ENCODE results near the gene ZNF497. TPM values are rescaled to one million over a fixed set of nuclear protein-coding genes. Genes with fewer than 3 reads are reported as not detected.

The ZNF497 gene
- total and polyA plus RNA-seq, 2 donors (not counting 1 experiment from before 2014, with no cell fraction given) = 0.03 to 2.5 TPM

DNA sequence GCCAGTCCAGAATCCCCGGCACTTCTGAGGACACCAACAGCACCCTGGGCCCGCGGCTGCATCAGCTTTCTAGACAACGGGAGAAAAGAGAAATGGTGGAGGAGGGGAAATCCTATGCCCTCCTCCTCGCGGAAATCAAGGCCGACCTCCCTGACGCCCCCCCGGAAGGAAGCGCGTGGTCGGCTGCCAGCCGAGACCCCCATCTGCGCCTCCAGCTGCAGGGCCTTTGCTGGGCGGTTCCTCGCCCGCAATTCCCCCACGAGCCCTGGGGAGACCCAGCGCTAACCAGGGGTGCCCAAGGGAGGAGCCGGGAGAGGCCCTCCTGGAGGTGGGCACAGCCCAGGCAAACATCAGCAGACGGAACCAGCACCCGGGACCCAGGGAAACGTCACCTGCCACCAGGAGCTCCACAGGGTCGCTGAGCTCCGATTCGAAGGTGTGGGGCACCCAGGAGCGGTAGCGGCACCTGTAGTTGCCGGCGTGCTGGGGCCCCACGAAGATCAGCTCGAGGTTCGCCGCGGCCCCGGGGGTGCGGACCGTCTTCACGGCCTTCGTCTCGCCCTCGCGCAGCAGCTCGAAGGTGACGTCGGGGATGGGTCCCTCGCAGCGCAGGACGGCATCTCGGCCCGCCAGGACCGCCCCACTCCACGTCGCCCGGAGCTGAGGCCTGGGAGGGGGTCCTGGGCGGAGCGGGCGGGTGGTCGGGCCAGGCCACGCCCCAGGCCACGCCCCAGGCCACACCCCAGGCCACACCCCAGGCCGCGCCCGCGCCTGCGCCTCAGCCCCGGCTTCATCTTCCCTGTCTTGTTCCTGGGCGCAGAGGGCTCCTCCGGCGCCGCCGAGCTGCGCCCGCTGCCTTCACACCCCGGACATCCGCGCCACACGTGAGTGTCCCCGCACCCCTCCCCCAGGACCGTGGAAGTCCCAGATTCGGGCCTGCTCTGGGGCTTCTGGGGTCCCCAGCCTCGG lies 15.3 kb downstream of the ZNF497 start:
- DNase-seq (ENCODE audit: low read depth in 2 of 2) = peak; percentile 58 to 72
- H4K20me1 ChIP-seq (ENCODE audit: control insufficient read depth, extremely low read depth, insufficient read depth, low read length) = no peaks in the 10 kb centered on the region
- H3K9me3 ChIP-seq (ENCODE audit: control insufficient read depth, insufficient read depth, low read depth, low read length) = no peaks in the 10 kb centered on the region
- no peaks in the 10 kb centered on the region for H3K4me1 ChIP-seq (ENCODE audit: control insufficient read depth, extremely low read depth, insufficient read depth, low read length)
- TF ChIP-seq, protein P1, sequence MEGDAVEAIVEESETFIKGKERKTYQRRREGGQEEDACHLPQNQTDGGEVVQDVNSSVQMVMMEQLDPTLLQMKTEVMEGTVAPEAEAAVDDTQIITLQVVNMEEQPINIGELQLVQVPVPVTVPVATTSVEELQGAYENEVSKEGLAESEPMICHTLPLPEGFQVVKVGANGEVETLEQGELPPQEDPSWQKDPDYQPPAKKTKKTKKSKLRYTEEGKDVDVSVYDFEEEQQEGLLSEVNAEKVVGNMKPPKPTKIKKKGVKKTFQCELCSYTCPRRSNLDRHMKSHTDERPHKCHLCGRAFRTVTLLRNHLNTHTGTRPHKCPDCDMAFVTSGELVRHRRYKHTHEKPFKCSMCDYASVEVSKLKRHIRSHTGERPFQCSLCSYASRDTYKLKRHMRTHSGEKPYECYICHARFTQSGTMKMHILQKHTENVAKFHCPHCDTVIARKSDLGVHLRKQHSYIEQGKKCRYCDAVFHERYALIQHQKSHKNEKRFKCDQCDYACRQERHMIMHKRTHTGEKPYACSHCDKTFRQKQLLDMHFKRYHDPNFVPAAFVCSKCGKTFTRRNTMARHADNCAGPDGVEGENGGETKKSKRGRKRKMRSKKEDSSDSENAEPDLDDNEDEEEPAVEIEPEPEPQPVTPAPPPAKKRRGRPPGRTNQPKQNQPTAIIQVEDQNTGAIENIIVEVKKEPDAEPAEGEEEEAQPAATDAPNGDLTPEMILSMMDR (conservative IDR thresholded peaks at IDR 0.05 in 1 of 2, IDR thresholded peaks at IDR 0.05 in 1 of 2; ENCODE audit: low read depth in 1 of 2, low read length in 2 of 2) = no peak
- TF ChIP-seq EZH2 (IDR thresholded peaks at IDR 0.05; ENCODE audit: low read length, missing control alignments) = no peak
- peak overlapping the region; percentile 58 for H3K4me2 ChIP-seq (ENCODE audit: extremely low read depth, insufficient read depth, low read length)
- H3K27me3 ChIP-seq (ENCODE audit: control insufficient read depth, insufficient read depth, low read length) = no peaks in the 10 kb centered on the region
- peak overlapping the region; percentile 68 for H3K9ac ChIP-seq (ENCODE audit: insufficient read depth, low read length)
- peak overlapping the region; percentile 32 for H3K27ac ChIP-seq (ENCODE audit: insufficient read depth, low read length)
- peaks cover 2% of the 10 kb centered on the region for H3K36me3 ChIP-seq (ENCODE audit: control insufficient read depth, insufficient read depth, low read length)
- H2AFZ ChIP-seq (ENCODE audit: low read length) = peak overlapping the region; percentile 79
- peak overlapping the region; percentile 58 to 80 (median 68) for H3K4me3 ChIP-seq (replicated peaks in 1 of 4; ENCODE audit: control extremely low read depth in 1 of 4, insufficient read depth in 1 of 4, low read depth in 3 of 4, low read length in 4 of 4)
- no peaks in the 10 kb centered on the region for H3K79me2 ChIP-seq (ENCODE audit: control insufficient read depth, insufficient read depth, low read length)

DNA sequence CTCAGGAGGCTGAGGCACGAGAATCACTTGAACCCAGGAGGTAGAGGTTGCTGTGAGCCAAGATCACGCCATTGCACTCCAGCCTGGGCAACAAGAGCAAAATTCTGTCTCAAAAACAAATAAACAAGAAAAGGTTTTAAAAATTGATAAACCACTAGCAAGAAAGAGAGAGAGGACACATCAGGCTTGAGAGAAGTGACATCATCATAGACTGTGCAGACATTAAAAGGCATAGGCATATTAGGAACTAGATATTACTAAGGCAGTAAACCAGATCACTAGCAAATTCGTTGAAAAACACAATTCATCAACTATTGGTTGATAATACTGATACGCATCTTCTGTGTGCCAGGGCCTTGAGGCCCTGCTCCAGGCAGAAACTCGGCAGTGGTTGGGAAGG lies 17.0 kb downstream of the ZNF497 start:
- Histone ChIP-seq H3K27me3 (ENCODE audit: control insufficient read depth, insufficient read depth, low read length) (no peaks in the 10 kb centered on the region), H3K9me3 (ENCODE audit: control insufficient read depth, insufficient read depth, low read depth, low read length) (no peaks in the 10 kb centered on the region), H3K36me3 (ENCODE audit: control insufficient read depth, insufficient read depth, low read length) (no peaks in the 10 kb centered on the region), H3K9ac (ENCODE audit: insufficient read depth, low read length) (no peak overlapping the region), H3K4me3 (replicated peaks in 1 of 4; ENCODE audit: control extremely low read depth in 1 of 4, insufficient read depth in 1 of 4, low read depth in 3 of 4, low read length in 4 of 4) (no peak overlapping the region), H3K27ac (ENCODE audit: insufficient read depth, low read length) (no peak overlapping the region), H2AFZ (ENCODE audit: low read length) (no peak overlapping the region), H4K20me1 (ENCODE audit: control insufficient read depth, extremely low read depth, insufficient read depth, low read length) (no peaks in the 10 kb centered on the region), H3K79me2 (ENCODE audit: control insufficient read depth, insufficient read depth, low read length) (no peaks in the 10 kb centered on the region), H3K4me2 (ENCODE audit: extremely low read depth, insufficient read depth, low read length) (no peak overlapping the region), H3K4me1 (ENCODE audit: control insufficient read depth, extremely low read depth, insufficient read depth, low read length) (no peaks in the 10 kb centered on the region)
- no peak for DNase-seq (ENCODE audit: low read depth in 2 of 2)
- TF ChIP-seq, protein P1 (conservative IDR thresholded peaks at IDR 0.05 in 1 of 2, IDR thresholded peaks at IDR 0.05 in 1 of 2; ENCODE audit: low read depth in 1 of 2, low read length in 2 of 2) = no peak
- no peak for TF ChIP-seq EZH2 (IDR thresholded peaks at IDR 0.05; ENCODE audit: low read length, missing control alignments)

DNA sequence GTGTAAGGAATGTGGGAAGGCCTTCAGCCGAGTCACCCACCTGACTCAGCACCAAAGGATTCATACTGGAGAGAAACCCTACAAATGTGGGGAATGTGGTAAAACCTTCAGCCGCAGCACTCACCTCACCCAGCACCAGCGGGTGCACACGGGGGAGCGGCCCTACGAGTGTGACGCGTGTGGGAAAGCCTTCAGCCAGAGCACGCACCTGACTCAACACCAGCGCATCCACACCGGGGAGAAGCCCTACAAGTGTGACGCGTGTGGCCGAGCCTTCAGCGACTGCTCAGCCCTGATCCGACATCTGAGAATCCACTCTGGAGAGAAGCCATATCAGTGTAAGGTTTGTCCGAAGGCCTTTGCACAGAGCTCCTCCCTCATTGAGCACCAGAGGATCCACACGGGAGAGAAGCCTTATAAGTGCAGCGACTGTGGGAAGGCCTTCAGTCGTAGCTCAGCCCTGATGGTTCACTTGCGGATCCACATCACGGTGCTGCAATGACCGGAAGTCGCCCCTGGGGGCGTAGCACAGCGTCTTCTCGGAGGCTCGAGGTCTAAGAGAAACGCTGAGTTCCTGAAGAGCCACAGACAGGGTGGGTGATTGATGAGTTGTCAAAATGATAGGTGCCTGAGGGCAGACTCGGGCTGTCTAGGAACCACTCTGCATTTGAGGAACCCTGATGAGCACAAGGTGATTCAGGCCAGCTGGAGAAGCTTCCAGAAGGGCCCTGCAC lies 23.6 kb downstream of the ZNF497 start:
- Histone ChIP-seq H3K4me3 (replicated peaks in 1 of 4; ENCODE audit: control extremely low read depth in 1 of 4, insufficient read depth in 1 of 4, low read depth in 3 of 4, low read length in 4 of 4) (no peak overlapping the region), H3K4me1 (ENCODE audit: control insufficient read depth, extremely low read depth, insufficient read depth, low read length) (no peaks in the 10 kb centered on the region), H3K36me3 (ENCODE audit: control insufficient read depth, insufficient read depth, low read length) (peaks cover 7% of the 10 kb centered on the region), H3K27ac (ENCODE audit: insufficient read depth, low read length) (no peak overlapping the region), H4K20me1 (ENCODE audit: control insufficient read depth, extremely low read depth, insufficient read depth, low read length) (no peaks in the 10 kb centered on the region), H3K27me3 (ENCODE audit: control insufficient read depth, insufficient read depth, low read length) (no peaks in the 10 kb centered on the region), H3K9me3 (ENCODE audit: control insufficient read depth, insufficient read depth, low read depth, low read length) (peaks cover 4% of the 10 kb centered on the region), H3K9ac (ENCODE audit: insufficient read depth, low read length) (no peak overlapping the region), H3K4me2 (ENCODE audit: extremely low read depth, insufficient read depth, low read length) (no peak overlapping the region), H2AFZ (ENCODE audit: low read length) (no peak overlapping the region), H3K79me2 (ENCODE audit: control insufficient read depth, insufficient read depth, low read length) (no peaks in the 10 kb centered on the region)
- peak in 1 of 2 donors; percentile 17 for DNase-seq (ENCODE audit: low read depth in 2 of 2)
- TF ChIP-seq, protein P1 (conservative IDR thresholded peaks at IDR 0.05 in 1 of 2, IDR thresholded peaks at IDR 0.05 in 1 of 2; ENCODE audit: low read depth in 1 of 2, low read length in 2 of 2) = no peak
- TF ChIP-seq EZH2 (IDR thresholded peaks at IDR 0.05; ENCODE audit: low read length, missing control alignments) = no peak

Measured in fibroblast of lung (primary cell).